NT2/D1 (cell line): ENCODE results near the gene RASGEF1B.

ENCODE experiments used
- YY1 ChIP-seq: IDR thresholded peaks from 2 replicates; pipeline ENCODE4 v1.6.1; 2011; ENCODE audit not compliant: insufficient read length, insufficient read depth
- ZNF274 ChIP-seq: IDR thresholded peaks from 2 replicates; pipeline ENCODE4 v1.6.1; 2011; ENCODE audit warnings: mild to moderate bottlenecking, low read depth, low read length

- TF ChIP-seq YY1 (no peak), ZNF274 (no peak)
Measured at GRCh38 chr4:81378386-81378785, 93.3 kb downstream of the RASGEF1B start.
